Activated naive CD4-positive, alpha-beta T cell treated with anti-CD3 and anti-CD28 coated beads, Interleukin-2, amount 50 U/mL, for 16 hours (primary cell): ENCODE data around the gene NEU3.
"Not testable (repeated sequence)": the region's sequence is repeated elsewhere in the genome, so short reads cannot be mapped to it uniquely, and the experiment has no call there.

Source experiments
- DNase-seq: peaks from one replicate; pipeline ENCODE4 v3.0.0-alpha.2; 2020

The NEU3 gene

DNA sequence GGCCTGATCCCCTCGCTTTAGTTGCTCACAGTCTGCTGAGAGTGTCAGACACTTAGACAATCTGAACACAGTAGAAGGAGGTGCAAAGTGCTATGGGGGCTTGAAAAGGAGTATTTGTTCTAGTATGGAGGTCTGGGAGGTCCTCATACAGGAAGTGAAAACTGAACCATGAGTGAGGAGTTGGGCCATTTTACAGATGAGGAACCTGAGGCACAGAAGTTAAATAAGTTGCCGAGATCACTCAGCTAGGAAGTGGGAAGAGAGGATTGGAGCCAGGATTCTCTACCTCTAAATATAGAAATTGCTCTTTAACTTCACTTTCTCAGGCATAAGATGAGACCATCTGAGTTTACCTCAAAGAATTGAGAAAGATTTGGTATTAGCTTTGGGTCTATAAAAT lies 4.0 kb upstream of the NEU3 start:
- no peak for DNase-seq

DNA sequence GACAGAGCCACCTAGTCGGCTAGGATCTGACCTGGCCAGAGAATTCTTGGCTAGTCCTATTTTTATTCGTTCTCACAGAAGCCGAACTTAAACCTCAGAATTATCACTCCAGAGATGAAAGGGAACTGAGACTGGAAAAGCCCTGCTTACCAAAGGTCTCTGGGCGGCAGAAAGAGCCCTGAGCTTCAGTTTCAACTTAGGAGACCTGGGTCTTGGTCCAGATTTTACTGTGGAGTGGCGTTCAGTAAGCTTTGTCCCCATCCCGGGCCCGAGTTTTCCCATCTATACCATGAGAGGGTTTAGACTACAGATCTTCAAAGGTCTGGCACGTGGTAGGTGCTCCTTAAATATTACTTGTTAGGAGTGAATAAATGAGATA lies 516 bp downstream of the NEU3 start:
- no peak for DNase-seq

DNA sequence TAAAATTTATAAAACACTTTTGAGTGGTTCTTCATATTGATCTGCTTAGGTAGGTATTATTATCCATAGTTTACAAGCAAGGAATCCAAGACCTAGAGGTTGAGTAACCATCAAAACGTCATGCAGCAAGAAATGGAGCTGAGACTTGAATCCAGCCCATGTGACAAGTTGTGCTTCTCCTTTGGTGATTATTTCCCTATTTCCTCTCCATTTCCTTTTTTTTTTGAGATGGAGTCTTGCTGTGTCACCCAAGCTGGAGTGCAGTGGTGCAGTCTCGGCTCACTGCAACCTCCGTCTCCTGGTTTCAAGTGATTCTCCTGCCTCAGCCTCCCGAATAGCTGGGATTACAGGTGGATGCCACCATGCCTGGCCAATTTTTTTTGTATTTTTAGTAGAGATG lies 1.4 kb downstream of the NEU3 start:
- DNase-seq: not testable (repeated sequence)

DNA sequence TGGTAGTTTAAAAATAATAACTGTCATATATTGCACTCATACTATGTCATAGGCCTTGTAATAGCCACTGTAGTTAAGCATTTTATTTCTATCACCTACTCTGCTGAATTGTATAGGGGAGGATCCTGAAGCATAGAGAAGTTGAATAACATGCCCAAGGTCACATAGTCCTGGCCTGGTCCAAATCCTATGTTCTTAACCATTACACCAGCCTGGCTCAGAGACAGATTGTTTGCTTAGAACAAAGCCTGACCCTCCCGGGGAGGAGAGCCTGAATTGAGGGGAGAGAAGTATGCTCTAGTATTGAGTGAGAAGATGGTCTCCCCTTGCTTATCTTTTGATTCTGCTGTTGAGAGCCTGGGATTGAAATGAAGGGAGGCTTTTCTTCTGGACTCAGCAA lies 2.2 kb downstream of the NEU3 start:
- no peak for DNase-seq

DNA sequence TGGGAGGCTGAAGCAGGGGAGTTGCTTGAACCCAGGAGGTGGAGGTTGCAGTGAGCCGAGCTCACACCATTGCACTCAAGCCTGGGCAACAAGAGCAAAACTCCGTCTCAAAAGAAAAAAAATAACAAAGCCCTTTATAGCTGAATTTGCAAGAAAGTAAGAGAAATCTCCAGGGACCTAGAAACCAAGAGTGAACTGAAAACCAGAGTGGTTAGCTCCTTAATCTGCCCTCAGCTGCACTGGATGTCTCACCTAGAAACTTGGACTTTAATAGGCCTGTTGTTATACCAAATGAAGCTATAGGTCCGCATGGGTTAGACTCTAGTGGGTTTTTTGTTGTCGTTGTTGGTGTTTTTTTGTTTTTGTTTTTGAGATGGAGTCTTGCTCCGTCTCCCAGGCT lies 4.1 kb downstream of the NEU3 start:
- no peak for DNase-seq

DNA sequence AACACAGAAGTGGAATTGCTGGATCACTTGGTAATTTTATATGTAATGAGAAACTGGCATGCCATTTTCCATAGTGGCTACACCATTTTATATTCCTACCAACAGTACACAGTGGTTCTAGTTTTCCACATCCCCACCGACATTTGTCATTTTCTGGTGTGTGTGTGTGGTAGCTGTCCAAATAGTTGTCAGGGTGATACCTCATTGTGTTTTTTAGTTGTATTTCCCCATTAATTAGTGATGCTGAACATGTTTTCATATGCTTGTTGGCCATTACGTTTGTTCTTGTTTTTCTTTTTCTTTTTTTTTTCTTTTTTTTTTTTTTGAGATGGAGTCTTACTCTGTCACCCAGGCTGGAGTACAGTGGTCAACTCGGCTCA lies 12.2 kb downstream of the NEU3 start:
- DNase-seq: no peak

DNA sequence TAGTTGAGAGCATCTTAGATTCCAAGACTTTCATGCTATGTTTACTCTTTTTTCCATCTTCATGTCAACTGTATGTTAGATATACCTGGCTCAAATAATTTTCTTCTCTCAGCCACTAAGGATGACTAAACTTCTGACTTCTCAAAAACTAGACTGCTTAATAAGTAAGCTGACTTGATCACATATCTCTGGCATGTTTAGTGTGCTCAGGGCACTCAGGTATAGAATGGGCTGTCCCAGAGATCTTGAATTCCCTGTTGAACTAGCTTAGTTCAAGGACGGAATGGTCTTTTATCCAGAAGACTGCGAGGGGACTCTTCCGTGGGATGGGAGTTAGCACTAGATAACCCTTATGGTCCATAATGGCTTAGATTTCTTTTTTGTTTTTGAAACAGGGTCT lies 13.0 kb downstream of the NEU3 start:
- no peak for DNase-seq

DNA sequence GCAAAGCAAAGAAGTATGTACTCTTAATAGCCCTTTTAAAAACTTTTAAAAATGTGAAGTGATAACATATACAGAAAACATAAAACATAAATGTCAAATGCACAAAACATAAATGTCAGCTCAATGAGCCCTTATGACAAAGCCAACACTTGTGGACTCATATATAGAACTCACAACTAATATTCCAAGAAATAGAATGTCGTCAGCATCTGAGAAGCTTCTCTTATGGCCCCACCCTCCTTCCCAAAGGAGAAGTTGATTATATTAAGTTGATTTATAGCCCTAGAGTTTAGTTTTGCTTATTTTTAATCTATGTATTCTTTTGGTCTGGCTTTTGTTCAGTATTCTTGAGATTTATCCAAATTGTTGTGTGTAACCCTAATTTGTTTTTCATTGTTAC lies 13.8 kb downstream of the NEU3 start:
- DNase-seq: no peak

DNA sequence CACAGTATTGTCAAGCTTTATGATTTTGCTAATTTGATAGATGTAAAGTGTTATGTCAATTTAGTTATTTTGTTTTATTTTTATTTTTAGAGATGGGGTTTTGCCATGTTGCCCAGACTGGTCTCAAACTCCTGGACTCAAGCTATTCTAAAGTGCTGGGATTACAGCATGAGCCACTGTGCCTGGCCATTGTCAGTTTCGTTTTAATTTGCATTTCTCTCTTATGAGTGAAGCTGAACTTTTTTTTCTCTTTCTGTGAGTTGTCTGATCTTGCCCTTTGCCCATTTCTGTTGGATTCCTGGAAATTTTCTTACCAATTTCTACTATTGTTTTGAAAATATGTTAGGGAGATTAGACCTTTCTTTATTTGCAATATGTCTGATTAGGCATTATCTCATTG lies 15.5 kb downstream of the NEU3 start:
- no peak for DNase-seq

DNA sequence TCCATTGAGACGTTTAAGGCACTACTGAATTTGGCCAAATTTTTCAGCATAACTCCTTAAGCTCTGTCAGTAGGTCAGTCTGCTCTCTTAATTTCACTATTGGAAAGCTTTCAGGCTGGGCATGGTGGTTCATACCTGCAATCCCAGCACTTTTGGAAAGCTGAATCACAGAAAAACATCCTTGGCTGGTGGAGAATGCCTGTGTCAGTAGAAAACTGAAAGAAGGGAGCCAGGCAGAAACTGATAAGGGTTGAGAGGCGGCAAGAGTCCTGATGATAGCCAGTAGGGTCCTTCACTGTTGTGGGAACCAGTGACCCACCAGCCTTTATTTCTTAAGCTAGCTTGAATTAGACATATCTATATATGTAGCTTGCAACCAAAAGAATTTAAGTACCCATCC lies 22.6 kb downstream of the NEU3 start:
- DNase-seq: no peak

DNA sequence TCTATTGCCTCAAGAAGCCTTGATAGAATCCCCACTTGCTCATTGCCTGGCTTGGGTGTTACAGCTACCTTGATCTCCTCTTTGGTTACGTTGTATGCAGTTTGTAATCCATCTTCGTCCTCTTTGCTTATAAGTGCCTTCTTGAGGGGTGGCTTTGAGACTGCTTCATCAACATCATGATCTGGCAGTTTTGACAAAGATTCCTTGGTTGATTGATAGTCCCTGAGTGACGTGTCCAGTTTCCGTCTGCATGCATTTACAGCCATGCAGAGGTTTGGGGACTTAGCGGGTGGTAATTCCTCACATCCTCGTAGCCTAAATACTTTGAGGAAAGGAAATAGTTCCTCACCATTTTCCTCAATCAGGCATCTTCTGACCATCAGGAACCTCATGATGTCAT lies 23.1 kb downstream of the NEU3 start:
- DNase-seq: no peak

DNA sequence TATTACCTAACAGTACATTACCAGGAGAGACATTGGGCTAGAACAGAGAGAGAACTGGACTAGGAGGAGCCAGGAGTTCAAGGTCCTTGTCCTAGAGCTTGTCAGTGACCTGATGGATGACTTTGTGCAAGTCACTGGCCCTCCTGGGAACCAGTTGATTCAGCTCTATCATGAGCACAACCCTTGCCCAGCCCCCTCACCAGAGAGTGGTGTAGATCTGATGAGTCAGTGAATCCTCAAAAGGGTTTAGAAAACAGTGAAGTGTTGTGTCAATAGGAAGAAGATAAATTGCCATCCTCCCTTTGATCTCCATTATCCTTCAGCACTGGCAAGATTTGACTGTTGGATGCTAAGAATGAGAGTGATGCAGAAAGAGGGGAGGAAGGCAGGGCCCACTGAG lies 24.3 kb downstream of the NEU3 start:
- DNase-seq: no peak

DNA sequence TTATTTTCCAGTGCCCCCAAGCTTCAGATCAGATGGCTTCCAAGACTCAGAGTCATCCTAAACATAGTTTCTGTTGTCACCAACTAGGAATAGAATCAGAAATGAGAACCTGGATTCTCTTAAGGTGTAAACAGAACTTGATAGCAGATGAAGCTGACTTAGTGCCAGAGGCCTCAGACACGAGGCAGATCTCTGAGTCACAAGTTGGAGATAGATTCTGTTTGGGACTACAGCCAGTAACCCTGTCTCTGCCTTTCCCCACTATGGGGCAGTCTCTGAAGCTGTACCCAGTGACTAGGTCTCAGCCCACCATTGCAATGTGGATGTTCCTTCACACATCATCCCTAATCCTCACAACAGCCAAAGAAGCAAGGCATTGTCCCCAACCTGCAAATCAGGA lies 25.4 kb downstream of the NEU3 start:
- no peak for DNase-seq

DNA sequence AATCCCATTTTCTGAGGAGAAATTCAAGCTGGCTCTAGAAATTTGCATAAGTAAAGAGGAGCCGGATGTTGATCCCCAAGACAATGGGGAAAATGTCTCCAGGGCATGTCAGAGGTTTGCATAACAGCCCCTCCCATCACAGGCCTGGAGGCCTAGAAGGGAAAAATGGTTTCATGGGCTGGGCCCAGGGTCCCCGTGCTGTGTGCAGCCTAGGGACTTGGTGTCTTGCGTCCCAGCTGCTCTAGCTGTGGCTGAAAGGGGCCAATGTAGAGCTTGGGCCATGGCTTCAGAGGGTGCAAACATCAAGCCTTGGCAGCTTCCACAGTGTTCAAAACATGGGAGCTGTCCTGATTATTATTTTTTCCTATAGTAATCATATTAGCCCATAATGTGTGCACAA lies 30.5 kb downstream of the NEU3 start:
- DNase-seq: not testable (repeated sequence)

DNA sequence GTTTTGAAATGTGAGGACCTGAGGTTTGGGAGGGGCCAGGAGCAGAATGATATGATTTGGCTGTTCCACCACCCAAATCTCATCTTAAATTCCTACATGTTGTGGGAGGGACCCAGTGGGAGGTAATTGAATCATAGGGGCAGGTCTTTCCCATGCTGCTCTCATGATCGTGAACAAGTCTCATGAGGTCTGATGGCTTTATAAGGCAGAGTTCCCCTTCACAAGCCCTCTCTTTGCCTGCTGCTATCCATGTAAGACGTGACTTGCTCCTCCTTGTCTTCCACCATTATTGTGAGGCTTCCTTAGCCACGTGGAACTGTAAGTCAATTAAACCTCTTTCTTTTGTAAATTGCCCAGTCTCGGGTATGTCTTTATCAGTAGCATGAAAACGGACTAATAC lies 31.6 kb downstream of the NEU3 start:
- DNase-seq: not testable (repeated sequence)

DNA sequence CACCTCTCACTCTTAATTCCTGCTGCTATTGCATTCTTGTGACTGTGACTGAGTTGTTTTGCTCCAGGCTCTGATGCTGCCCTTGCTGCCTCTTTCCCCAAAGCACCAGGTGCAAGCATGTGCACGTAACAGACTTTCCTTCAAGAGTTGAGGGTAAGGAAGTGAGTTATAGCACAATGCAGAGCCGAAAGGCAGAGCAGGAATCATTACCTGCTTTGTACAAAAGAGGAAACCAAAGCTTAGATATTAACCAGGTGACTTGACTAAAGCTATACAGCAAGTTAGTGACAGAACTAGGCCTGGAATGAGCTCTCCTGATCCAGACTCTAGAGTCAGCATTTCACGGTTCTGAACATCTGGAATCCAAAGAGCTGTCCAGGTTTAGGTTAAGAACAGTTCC lies 33.6 kb downstream of the NEU3 start:
- no peak for DNase-seq

DNA sequence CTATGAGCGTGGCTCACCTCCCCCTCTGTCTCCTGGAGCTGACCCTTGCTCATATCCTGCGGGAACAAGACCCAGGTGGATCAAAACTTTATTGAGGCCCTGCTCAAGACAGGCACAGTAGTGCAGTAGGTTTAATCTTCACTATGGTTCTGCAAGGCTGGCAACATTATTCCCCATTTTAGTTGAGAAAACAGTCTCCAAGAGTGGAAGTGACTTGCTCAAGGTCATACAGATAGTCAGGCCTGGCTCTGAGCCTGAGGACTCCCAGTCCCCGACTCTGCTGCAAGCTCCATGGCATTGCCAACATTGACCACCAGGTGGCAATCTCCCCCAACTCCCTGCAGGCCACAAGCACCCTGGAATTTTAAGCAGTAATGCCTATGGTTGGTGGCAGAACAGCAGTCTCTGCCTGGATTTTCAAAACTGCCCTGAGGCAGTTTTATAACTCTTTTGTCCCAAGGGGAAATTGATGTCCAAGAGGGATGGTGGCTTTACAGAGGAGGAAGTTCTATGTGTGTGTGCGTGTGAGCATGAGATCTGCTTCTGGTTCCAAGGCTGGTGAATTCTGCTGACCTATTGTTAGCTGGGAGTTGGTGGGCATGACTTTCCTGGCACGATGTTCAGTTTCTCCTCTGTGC lies 34.1 kb downstream of the NEU3 start:
- peak; percentile 73 for DNase-seq

DNA sequence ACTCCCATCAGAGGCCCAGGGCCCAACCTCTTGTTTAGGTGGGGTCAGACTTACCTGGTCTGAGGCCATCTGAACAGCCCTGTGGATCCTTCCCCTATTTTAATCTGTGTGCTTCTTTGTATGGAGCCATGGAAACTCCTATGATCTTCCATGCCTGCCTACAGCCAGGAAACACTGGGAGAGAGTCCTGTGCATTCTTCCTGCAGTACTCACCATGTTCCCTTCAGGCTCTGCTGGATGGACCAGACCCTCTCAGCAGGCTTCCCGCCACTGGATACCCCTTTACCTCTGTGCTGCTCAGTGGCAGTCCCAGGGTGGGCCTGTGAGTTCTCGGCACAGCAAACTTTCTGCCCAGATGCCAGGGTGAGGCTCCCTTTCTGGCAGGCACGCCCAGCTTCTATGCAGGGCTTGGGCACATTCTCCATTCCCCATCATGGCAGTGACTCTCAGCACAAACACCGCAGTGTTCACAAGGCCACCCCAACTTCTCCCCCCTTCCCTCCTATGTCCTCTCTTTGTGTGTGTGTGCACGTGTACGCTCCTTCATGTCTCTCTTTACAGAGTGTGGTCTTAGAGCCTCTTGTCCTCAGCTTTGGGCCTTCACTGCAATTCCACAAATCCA lies 34.8 kb downstream of the NEU3 start:
- no peak for DNase-seq

DNA sequence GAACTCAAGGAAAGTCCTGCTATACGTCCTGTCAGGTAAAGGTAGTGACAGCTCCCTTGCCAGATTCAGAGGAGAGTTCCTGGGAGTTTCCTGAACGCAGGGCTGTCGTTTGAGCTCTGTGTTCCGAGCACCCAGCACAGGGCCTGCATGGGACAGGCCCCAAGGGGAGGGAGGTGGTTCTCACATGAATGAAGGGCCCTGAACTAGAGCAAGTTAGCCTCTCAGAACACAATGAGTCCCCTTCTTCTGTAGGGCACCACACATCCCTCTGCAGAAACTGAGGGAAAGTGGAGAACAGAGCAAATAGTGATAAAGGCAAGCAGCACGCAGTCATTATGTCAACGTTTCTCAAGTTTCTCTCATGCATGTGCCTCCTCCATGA lies 35.3 kb downstream of the NEU3 start:
- no peak for DNase-seq

DNA sequence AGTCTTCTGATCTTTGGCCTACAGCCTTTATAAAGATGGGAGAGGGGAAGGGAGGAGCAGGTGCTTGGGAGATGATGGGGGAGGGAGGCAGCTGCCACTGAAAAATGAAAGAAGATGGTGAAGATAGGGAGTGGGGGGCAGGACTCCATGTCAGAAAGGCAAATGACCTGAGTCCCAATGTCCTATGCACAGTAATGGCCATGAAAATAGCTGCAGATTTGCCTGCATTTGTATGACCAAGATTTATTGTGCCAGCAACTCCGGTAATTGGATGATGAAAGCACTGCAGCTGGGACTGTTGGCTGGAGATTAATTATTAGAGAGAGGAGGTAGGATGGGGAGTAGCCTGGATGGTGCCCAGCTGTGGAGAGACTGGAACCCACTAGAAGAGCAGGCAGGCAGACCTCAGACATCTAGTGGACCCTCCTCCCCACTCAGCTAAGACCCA lies 36.1 kb downstream of the NEU3 start:
- no peak for DNase-seq

DNA sequence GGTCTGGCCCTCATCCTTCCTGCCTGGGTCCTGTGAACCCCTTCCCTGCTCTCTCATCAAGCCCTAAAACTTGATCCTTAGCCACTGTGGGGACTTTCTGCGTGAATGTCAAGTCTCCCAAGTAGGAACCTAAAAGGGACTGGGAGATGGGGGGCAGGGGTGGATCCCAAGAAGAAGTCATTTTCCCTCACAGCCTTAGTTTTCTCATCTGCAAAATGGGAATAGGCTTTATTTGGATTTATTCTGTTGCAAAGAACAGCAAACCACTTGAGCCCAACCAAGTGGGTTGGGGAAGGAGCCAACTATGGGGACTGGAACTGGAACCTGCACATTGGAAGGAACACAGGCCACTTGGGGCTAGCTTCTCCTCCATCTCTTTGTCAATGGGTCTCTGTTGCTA lies 36.8 kb downstream of the NEU3 start:
- DNase-seq: no peak

DNA sequence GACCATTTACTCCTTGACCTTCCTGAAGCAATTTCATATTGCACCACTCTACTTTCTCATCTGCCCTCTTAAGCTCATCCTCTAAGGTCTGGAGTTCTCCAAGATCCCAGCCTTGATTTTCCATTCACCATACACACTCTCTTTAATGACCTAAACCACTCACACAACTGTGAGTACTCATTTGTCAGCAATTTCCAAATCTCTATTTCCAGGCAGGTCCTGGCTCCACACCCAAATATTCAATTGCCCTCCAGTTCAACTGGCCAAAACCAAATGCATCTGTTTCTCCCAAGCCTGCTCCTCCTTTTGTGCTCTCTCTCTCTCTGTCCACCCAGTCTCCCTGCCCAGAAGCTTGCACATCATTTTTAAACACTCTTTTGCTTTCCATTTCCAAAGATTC lies 39.6 kb downstream of the NEU3 start:
- no peak for DNase-seq

DNA sequence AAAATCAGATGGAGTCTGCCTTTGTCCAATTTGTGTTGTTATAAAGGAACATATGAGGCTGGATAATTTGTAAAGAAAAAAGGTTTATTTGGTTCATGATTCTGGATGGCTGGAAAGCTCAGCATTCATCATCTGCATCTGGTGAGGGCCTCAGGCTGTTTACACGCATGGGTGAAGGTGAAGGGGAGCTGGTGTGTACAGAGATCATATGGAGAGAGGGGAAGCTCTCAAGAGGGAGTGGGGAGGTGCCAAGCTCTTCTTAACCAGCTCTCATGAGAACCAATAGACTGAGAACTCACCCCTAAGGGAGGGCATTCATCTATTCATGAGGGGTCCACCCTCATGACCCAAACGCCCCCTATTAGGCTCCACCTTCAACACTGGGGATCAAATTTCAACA lies 40.0 kb downstream of the NEU3 start:
- no peak for DNase-seq

DNA sequence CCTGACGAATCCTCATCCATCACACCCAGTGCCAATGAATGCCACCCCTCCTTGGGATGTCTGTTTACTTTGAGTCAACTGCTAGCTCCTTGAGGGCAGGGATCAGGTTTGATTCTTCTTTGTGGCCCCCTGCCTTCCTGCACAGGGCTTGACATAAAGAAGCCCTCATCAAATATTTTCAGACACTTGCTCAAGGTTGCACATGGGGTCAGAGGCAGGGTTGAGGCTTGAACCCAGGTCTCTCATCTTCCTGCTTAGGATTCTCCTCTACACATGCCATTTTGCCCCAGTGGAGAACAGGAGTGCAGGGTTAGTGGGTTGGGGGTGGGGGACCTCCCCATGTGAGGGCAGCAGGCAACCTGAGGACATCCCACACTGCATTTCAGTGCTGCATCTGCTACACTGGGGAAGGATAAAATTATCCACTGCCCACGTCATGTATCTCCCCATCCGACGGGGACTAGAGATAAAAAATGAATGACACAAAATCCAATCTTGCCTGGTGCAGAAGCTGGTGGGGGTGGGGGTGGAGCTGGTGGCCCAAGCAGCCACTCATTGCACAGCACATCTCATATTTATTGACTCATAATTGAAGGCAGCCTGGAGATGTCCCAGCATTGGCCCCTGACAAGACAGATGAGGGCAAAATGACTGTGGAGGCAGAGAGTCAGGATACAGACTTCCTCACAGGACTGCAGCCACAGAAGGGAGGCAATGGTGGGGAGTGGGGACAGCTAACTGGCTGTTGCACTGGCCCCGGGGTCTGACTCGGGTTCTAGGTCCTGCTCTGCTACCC lies 41.3 kb downstream of the NEU3 start:
- DNase-seq: no peak
